ENCODE data around the gene AFDN.

DNA sequence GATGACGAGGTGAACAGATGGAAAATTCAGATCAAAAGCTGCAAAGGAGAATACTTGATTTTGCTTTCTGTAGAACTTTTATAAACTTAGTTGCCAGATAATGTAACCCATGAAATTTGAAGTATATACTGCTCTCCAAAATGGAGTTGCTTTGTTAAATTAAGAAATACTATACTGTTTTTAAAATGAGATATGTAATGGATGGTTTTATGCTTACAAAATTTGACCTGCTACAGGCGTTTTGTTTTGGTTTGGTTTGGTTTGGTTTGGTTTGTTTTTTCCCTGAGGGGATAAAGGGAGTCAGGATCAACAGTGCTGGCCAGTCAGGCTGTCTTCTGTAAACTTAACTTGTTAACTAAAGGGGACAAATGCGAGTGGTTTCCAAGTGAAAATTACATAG lies 115.1 kb downstream of the AFDN start:
- TF ChIP-seq GATA2 (IDR thresholded peaks at IDR 0.05; ENCODE audit: low read depth, low read length) = no peak
- no peak for TF ChIP-seq GATA3 (IDR thresholded peaks at IDR 0.05; ENCODE audit: low read depth, low read length)

Data from SH-SY5Y (cell line).